GM12878 (cell line): ENCODE results near the gene PHYHIPL. TPM values are rescaled to one million over a fixed set of nuclear protein-coding genes. Genes with fewer than 3 reads are reported as not detected.

Experiments
- ATAC-seq: fragments of 200-7000 bp; cut with Tn5 transposase; 3 replicates; pipeline ENCODE4 v1.9.1; 2020; ENCODE audit warnings: mild to moderate bottlenecking, moderate library complexity
- BruUV-seq: library from RNA; stranded (reverse); fragments of 400-500 nt; replicated peaks from 2 replicates; lab custom pipeline; 2021; lab: Mats Ljungman, UMichigan
- CTCF ChIA-PET: fragments of 300-600 bp; sonication (Branson Sonifier 250); formaldehyde crosslinking; extraction: SDS; loops from one replicate; lab custom pipeline; 2021; ENCODE audit warnings: inconsistent platforms; lab: Yijun Ruan, JAX
- POLR2A ChIA-PET: fragments of 350-600 bp; formaldehyde crosslinking; extraction: SDS; loops from one replicate; lab custom pipeline; 2021; ENCODE audit warnings: inconsistent platforms; lab: Charles Lee
- RAD21 ChIA-PET: fragments of 300-600 bp; sonication (Branson Sonifier 250); formaldehyde crosslinking; loops from one replicate; lab custom pipeline; 2023; ENCODE audit warnings: antibody characterized with exemption; ENCODE audit not compliant: unreplicated experiment; lab: Charles Lee
- SMC1A ChIA-PET: fragments of 300-600 bp; sonication (Branson Sonifier 250); formaldehyde crosslinking; loops from one replicate; lab custom pipeline; 2023; ENCODE audit not compliant: unreplicated experiment, uncharacterized antibody; lab: Charles Lee
- DNase-seq: peaks from one replicate; pipeline ENCODE4 v3.0.0-alpha.2; 2011; ENCODE audit warnings: low read depth, low spot score
- FAIRE-seq: peaks from 3 replicates; lab custom pipeline; 2011; peaks lifted over from hg19 to GRCh38; lab: Jason Lieb, UNC
- H2AFZ ChIP-seq: 2 replicates; pipeline ENCODE4 v1.6.0; 2011; ENCODE audit warnings: low read depth, low read length, control low read depth; ENCODE audit not compliant: control insufficient read depth
- H3K27ac ChIP-seq: 2 replicates; pipeline ENCODE4 v1.5.1; 2011; ENCODE audit warnings: control low read depth; ENCODE audit not compliant: control insufficient read depth, insufficient read depth
- H3K27me3 ChIP-seq, 2 experiments: replicated peaks in 1 of 2; 2 replicates each; pipeline versions ENCODE4 v1.6.0 to v1.6.1; 2011; ENCODE audit warnings: low read length in 1 of 2; ENCODE audit not compliant: control insufficient read depth in 2 of 2, insufficient read depth in 2 of 2
- H3K36me3 ChIP-seq, 2 experiments: 2 replicates each; pipeline ENCODE4 v1.5.1; 2011; ENCODE audit warnings: low read length in 1 of 2; ENCODE audit not compliant: control insufficient read depth in 2 of 2, insufficient read depth in 2 of 2
- H3K4me1 ChIP-seq: 2 replicates; pipeline ENCODE4 v1.6.1; 2011; ENCODE audit warnings: mild to moderate bottlenecking, low read length, moderate library complexity, mixed read lengths; ENCODE audit not compliant: control insufficient read depth, insufficient read depth
- H3K4me2 ChIP-seq: 2 replicates; pipeline ENCODE4 v1.6.0; 2011; ENCODE audit warnings: control low read depth; ENCODE audit not compliant: control insufficient read depth, insufficient read depth
- H3K4me3 ChIP-seq: fragments of 200-600 bp; sonication (generic); 2 replicates; pipeline ENCODE4 v1.5.1; 2016
- H3K79me2 ChIP-seq: 2 replicates; pipeline ENCODE4 v1.6.0; 2011; ENCODE audit warnings: low read length; ENCODE audit not compliant: control insufficient read depth, insufficient read depth
- H3K9ac ChIP-seq: 2 replicates; pipeline ENCODE4 v1.8.0; 2011; ENCODE audit warnings: low read length, control low read depth, mixed read lengths; ENCODE audit not compliant: control insufficient read depth, insufficient read depth
- H3K9me3 ChIP-seq: replicated peaks from 3 replicates; pipeline ENCODE4 v1.5.1; 2011; ENCODE audit warnings: mild to moderate bottlenecking, low read length; ENCODE audit not compliant: control insufficient read depth, insufficient read depth
- H4K20me1 ChIP-seq: 2 replicates; pipeline ENCODE4 v1.6.0; 2011; ENCODE audit not compliant: control insufficient read depth, insufficient read depth
- ETV6 ChIP-seq, 2 experiments: fragments of 450-650 bp in 1 of 2; IDR thresholded peaks in 1 of 2; conservative IDR thresholded peaks in 1 of 2; 2 replicates each; pipeline ENCODE4 v1.6.1; 2014; ENCODE audit warnings: antibody characterized with exemption in 1 of 2, borderline replicate concordance in 1 of 2, low read depth in 1 of 2, mild to moderate bottlenecking in 1 of 2, moderate library complexity in 1 of 2
- FOXK2 ChIP-seq: fragments of 450-650 bp; IDR thresholded peaks from 2 replicates; pipeline ENCODE4 v1.6.1; 2017; ENCODE audit warnings: mild to moderate bottlenecking, moderate library complexity
- IRF3 ChIP-seq: fragments of 450-650 bp; IDR thresholded peaks from 2 replicates; pipeline ENCODE4 v1.6.1; 2014; ENCODE audit warnings: mild to moderate bottlenecking
- IRF4 ChIP-seq: IDR thresholded peaks from 2 replicates; pipeline ENCODE4 v1.6.1; 2011; ENCODE audit warnings: low read depth, low read length
- RAD21 ChIP-seq: IDR thresholded peaks from 2 replicates; pipeline ENCODE4 v1.6.1; 2011; ENCODE audit warnings: mild to moderate bottlenecking, low read depth, low read length, moderate library complexity; ENCODE audit not compliant: insufficient read depth
- RAD51 ChIP-seq: fragments of 450-650 bp; IDR thresholded peaks from 2 replicates; pipeline ENCODE4 v1.6.1; 2016; ENCODE audit warnings: moderate library complexity, mild to moderate bottlenecking, inconsistent platforms
- STAT3 ChIP-seq: IDR thresholded peaks from 2 replicates; pipeline ENCODE4 v1.6.1; 2011; ENCODE audit warnings: low read depth, low read length, improper control_type of control experiment
- YY1 ChIP-seq: IDR thresholded peaks from 2 replicates; pipeline ENCODE4 v1.6.1; 2011; ENCODE audit warnings: low read depth, mild to moderate bottlenecking, low read length
- WGBS: methylation state at CpG from one replicate; pipeline ENCODE4 v1.1.6; 2016; ENCODE audit warnings: low lambda C conversion rate; ENCODE audit not compliant: insufficient replicate concordance, insufficient coverage; ENCODE audit errors: missing lambda C conversion rate; 5-methylcytosine and 5-hydroxymethylcytosine counted together
- in situ Hi-C: fragments of 300-500 bp; cut with MboI; formaldehyde crosslinking; loops from 9 replicates; pipeline ENCODE4 v1.14.3; 2018; ENCODE audit warnings: mixed read lengths
- intact Hi-C: fragments of 100-400 bp; cut with micrococcal nuclease; formaldehyde crosslinking; loops from one replicate; pipeline ENCODE4 v1.14.2; 2022; ENCODE audit not compliant: unreplicated experiment
- polyA plus RNA-seq, 11 experiments: library from polyadenylated mRNA; depleted of rRNA in 4 of 11; unstranded in 6 of 11; stranded (reverse) in 5 of 11; fragments of >200 nt; fragmentation: Nextera tagmentation in 4 of 11; fragmentation: Illumina TruSeq in 1 of 11; extraction: Ambion mirVana in 4 of 11; extraction: Trizol in 1 of 11; gene quantifications; 1 replicate in 1 of 11; 2 replicates in 10 of 11; pipeline versions ENCODE4 v1.2.1 to v1.2.3, GENCODE V29; 2011 to 2016; ENCODE audit warnings: inconsistent platforms in 2 of 11, missing spikeins in 2 of 11, low read depth in 1 of 11
- total RNA-seq, 4 experiments: library from RNA; depleted of rRNA in 3 of 4; stranded (reverse); fragments of >200 nt in 3 of 4; fragmentation: Illumina TruSeq in 1 of 4; extraction: Trizol in 1 of 4; gene quantifications; 2 replicates each; pipeline versions ENCODE4 v1.2.1 to v1.2.3, GENCODE V29; 2013 to 2021
- TF ChIP-seq, protein P1 (sequence below): IDR thresholded peaks from 2 replicates; pipeline ENCODE4 v1.6.1; 2012; ENCODE audit warnings: low read depth, low read length, improper control_type of control experiment

The PHYHIPL gene
- total and polyA plus RNA-seq, 10 of the 15 experiments (the other 5 are each of a cell fraction or from before 2014, with no cell fraction given) = 0.06 to 0.40 (median 0.18) TPM; not detected in 2

DNA sequence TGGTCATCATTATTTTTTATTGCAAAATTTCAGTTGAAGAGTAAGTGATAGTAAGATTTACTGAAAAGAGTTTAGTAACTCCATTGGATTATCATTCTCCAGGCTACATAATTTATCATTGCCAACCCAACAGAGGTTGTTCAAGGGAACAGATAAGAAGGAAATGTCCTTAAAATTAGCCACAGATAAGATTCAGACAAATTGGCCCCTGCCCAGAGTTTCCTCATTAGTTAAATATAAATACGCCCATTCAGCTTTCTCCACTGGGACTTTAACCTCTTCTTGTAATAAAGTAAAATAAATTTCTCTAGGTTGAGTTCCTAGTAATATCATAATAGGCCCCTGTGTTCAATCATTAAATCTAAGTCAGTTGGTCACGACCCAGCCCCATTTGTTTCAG is 27.7 kb upstream of the PHYHIPL start:
- Histone ChIP-seq H3K4me1 (no peaks in the 10 kb centered on the region), H3K4me3 (no peak overlapping the region), H3K36me3 (no peaks in the 10 kb centered on the region), H3K27ac (no peak overlapping the region)
- BruUV-seq = no TSS peak
- in situ Hi-C loops = no loop called here
- RAD21 ChIA-PET = interaction anchor here (1.1 kb wide), 1 partner anchor 57 kb away, joined by 4 read pairs; no protein-coding TSS in a partner anchor
- whole genome bisulfite sequencing = 2% methylated on average over 2 of the region's 2 CpGs
- ATAC-seq = no peak
- POLR2A ChIA-PET = no interaction called here
- CTCF ChIA-PET = no interaction called here
- intact Hi-C loops = no loop called here
- FAIRE-seq = no peak
- DNase-seq = no peak
- no peak for TF ChIP-seq IRF4
- no peak for TF ChIP-seq STAT3
- TF ChIP-seq RAD51 = no peak
- TF ChIP-seq YY1 = no peak
- no peak for TF ChIP-seq RAD21
- no peak for TF ChIP-seq IRF3
- TF ChIP-seq, protein P1, sequence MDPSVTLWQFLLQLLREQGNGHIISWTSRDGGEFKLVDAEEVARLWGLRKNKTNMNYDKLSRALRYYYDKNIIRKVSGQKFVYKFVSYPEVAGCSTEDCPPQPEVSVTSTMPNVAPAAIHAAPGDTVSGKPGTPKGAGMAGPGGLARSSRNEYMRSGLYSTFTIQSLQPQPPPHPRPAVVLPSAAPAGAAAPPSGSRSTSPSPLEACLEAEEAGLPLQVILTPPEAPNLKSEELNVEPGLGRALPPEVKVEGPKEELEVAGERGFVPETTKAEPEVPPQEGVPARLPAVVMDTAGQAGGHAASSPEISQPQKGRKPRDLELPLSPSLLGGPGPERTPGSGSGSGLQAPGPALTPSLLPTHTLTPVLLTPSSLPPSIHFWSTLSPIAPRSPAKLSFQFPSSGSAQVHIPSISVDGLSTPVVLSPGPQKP = no peak
- TF ChIP-seq FOXK2 = no peak
- no peak for TF ChIP-seq ETV6 (conservative IDR thresholded peaks at IDR 0.05 in 1 of 2, IDR thresholded peaks at IDR 0.05 in 1 of 2; ENCODE audit: borderline replicate concordance in 1 of 2, low read depth in 1 of 2)
- TF ChIP-seq, all 136 proteins: peak for 0
- Histone ChIP-seq H3K9me3 (no peaks in the 10 kb centered on the region), H4K20me1 (no peaks in the 10 kb centered on the region), H3K27me3 (no peaks in the 10 kb centered on the region), H2AFZ (no peak overlapping the region), H3K4me2 (no peak overlapping the region), H3K9ac (no peak overlapping the region), H3K79me2 (no peaks in the 10 kb centered on the region)
- SMC1A ChIA-PET = interaction anchor here (0.8 to 1.9 kb wide), 2 partner anchors 10 to 16 kb away, joined by 3 to 5 read pairs; no protein-coding TSS in a partner anchor
